Right lung (tissue), 5 donors: ENCODE results near the gene SDHA. TPM values are rescaled to one million over a fixed set of nuclear protein-coding genes. Genes with fewer than 3 reads are reported as not detected.

Experiments used
- DNase-seq, 2 donors: peaks; one replicate each; pipeline ENCODE4 v3.0.0-alpha.2; 2013
- polyA plus RNA-seq, 5 donors: library from polyadenylated mRNA; unstranded; fragments of 120-200 nt; gene quantifications; one replicate each; pipeline versions ENCODE4 v1.2.1 to v1.2.3, GENCODE V29; 2013; ENCODE audit warnings: inconsistent platforms in 1 of 5, low replicate concordance in 1 of 5; ENCODE audit not compliant: insufficient read length in 5 of 5, insufficient read depth in 1 of 5

Gene SDHA
- polyA plus RNA-seq, 5 donors, result 89.1 to 112 (median 96.3) TPM

DNA sequence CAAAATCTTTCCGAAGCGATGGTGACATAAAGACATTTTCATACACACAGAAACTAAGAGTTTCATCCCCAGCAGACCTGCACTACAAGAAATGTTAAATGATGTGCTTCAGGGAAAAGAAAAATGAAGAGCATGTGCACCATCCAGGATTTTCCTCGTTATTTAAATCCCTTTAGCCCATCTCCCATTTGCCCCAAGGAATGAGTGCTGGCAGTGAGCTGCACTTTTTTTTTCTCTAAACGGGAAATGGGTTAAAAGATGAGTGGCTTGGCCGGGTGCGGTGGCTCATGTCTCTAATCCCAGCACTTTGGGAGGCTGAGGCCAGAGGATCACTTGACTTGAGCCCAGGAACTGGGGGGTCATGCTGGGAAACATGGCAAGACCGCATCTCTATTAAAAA, 33.6 kb upstream of the SDHA start:
- no peak for DNase-seq

GRCh38 chr5:185095-186070, 32.7 kb upstream of the SDHA start:
- no peak for DNase-seq

- DNase-seq, result no peak
These were observed 31.8 kb upstream of the SDHA start for GRCh38 chr5:186091-187041.

DNA sequence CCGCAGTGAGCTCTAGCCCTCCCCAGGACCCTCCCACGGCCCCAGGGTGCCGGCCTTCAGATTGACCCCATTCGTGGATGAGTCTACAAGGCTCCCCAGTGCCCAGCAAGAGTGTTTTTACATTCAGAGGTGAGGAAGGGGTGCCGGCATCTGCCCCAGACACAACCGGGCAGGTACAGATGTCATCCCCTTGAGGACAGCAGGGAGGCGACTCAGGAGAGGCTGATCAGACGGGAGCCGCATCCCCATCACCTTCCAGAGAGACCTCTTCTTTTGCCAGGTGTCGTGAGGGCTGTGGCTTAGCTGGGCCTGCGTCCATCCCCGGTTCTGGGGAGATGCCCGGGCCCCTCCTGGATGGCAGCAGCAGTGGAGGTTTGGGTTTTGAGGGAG, 31.1 kb upstream of the SDHA start:
- DNase-seq, result no peak

GRCh38 chr5:187617-188451, 30.3 kb upstream of the SDHA start:
- no peak for DNase-seq

DNA sequence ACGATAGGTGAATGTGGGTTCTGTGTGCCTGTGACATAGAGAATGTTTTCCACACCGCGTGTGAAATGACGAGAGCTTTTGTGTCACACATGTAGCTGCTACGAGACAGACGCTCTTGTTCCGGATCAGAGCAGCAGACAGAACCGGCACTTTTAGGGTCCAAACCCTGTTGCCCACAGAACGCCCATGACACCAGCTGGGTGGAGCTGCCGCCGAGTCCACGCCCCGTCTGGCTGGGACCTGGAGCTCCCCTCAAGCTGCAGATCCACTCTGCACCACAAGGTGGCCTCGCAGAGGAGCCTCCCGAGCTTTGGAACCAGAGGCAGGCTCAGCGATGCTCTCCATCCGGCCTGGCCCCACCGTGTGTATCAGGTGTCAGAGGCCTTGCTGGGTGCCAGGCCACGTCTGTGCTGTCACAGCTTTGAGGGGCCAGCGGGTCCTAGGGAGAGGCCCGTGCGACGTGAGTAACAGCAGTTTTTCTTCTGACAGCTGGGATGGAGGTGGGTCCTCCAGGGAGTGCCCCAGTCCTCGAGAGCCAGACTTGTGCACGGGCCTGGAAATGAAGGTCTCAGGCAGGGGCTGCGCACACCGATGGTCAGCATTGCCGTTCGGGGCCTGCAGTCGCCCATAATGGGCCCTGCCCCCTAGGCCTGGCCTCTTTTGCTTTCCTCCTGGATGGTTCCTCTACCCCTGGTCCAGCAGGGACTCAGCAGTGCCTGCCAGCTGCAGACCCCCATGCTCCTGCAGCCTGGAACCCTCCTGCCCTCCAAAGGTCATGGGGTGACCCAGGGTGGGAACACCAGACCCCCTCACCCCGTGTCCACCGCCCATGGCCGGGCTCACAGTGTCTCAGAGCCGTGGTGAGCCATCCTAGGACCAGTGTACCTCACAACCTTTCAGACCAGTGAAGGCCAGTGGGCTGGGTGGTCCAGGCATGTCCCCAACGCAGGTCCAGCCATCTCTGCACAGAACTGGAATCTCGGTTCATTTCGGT, 29.3 kb upstream of the SDHA start:
- DNase-seq, result peak; percentile 71 to 72

- DNase-seq, result no peak
These were observed 28.6 kb upstream of the SDHA start for GRCh38 chr5:189486-189885.

GRCh38 chr5:189976-190365, 28.1 kb upstream of the SDHA start:
- DNase-seq, result no peak

- no peak for DNase-seq
These were observed 27.6 kb upstream of the SDHA start for GRCh38 chr5:190366-191035.

- DNase-seq, result no peak
These were observed 26.8 kb upstream of the SDHA start, which contains the start of gene LRRC14B for GRCh38 chr5:191036-191948. Gene LRRC14B (plus strand): TSS chr5:191495. CDS start chr5:191539, 44 bp downstream.

GRCh38 chr5:191949-192690, 26.0 kb upstream of the SDHA start:
- DNase-seq, result no peak

DNA sequence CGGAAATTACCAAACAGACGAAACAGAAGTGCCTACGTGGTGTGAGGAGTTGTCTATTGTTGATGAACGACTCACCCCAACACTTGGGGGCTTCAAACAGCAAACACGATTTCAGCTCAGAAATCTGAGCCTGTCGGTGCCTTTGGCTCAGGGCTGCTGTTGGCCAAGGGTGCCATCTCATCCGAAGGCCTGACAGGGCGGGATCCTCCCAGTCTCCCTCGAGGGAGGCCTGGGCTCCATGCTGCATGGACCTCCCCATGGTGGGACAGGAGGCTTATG, 25.5 kb upstream of the SDHA start:
- no peak for DNase-seq

DNA sequence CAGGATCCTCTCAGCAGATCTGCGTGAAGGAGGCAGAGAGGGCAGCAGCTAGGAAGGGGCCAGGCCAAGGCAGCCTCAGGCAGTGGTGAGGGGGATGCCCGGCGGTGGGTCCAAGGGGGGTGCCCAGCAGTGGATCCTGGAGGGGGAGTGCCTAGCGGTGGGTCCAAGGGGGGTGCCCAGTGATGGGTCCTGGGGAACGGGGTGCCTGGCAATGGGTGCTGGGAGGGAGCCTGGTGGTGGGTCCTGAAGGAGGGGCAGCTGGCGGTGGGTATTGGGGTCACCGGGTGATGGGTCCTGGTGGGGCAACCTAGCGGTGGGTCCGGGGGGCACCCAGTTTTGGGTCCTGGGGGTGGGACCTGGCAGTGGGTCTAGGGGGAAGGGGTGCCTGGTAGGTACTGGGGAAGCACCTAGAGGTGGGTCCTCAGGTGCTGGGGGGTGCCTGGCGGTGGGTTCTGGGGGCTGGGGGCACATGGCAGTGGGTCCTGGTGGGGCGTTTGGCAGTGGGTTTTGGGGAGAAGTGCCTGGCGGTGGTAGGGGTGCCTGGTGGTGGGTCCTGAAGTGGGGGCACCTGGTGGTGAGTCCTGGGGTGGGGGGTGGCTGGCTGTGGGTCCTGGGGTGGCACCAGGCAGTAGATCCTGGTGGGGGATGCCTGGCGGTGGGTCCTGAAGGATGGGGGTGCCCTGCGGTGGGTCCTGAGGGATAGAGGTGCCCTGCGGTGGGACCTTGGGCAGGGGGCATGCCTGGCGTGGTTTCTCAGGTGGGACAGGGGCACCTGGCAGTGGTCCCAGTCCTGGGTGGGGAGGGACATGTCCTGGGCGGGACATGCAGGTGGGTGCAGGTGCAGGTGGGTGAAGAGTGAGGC, 24.9 kb upstream of the SDHA start:
- no peak for DNase-seq

DNA sequence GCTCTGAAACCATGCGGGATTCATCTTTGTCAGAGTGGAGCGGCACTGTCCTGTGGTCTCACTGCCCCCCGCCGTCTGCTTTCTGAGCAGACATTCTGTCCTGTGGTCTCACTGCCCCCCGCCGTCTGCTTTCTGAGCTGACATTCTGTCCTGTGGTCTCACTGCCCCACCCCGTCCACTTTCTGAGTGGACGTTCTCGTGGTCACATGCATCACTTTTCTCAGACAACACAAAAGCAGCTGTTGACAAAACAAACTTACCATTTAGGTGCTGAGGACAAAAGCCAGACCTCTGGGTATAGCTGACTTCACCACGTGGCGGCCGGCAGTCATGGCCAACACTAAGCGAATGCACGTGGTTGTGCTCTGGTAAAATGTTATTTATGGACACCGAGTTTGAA, 24.0 kb upstream of the SDHA start:
- no peak for DNase-seq

GRCh38 chr5:194603-195209, 23.4 kb upstream of the SDHA start:
- no peak for DNase-seq

DNA sequence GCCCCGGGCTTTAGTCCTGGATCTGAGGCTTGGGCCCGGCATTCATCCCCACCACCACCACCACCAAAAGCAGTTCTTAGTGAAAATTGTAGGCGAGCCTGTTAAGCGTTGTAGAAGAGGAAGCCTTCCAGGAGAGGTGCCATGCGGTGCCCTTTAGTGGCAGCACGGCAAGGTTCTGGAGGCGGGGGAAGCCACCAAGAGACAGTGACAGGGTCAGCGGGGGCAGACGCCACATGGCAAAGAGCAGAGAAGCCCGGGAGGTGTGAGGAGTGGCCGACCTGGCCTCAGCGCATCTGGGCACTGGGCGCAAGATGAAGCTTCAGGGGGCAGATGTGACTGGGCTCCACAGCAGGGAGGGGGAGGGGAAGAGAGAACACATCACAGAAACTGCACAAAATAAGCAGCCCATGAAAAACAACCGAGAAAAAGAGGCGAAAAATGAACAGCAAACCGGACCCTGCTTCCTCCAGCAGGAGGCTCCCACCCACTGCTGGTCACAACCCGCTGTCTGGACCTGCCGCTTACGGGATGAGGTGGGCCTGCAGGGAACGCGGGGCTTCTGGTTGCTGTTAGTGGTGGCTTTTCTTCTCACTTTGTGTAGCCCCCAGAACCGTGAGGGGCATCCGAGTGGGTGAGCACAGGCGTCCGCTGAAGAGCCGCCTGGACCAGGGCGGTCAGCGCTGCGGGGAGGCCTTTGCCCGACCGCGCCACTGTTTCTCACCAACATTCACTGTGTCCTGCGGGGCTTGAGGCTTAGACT, 22.5 kb upstream of the SDHA start:
- DNase-seq, result no peak
